ENCODE measurements around the gene PIGQ.

DNA sequence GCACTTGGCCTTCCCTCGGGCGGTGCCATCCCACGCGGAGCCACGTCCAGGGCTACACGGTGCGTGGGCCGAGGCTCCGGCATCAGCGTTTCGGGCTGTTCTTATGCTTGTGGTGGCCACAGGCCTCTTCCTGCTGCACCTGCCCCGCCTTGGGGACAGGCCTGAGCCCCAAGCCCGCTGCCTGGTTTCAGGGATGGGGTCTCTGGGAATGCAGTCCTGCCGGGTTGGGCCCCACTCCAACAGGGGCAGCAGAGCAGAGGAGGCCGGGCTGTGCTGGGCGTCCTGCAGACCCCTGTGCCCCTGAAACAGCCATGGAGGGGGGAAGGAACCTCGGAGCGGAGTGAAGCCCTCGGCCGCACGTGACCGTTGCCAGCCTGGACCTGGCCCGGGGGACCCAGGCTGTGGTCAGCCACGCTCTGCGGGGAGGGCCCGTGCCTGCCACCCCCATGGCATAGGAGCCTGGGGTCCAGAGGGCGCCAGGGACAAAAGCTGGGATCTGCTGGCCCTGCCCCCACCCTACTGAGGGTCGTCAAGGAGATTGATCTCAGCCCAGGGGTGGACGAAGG is 60.6 kb downstream of the PIGQ start:
- TF ChIP-seq ZNF274 (IDR thresholded peaks at IDR 0.05; ENCODE audit: low read depth, low read length), result no peak
- TF ChIP-seq SUZ12 (IDR thresholded peaks at IDR 0.05; ENCODE audit: extremely low read depth, insufficient read depth, insufficient read length), result no peak

All from NT2/D1 (cell line).